D721Med (cell line): Measurements from ENCODE around the gene JPH2.

Source experiments
- DNase-seq: peaks from one replicate; pipeline ENCODE4 v3.0.0; 2011; ENCODE audit warnings: low spot score; ENCODE audit not compliant: insufficient read length
- FAIRE-seq: peaks from 2 replicates; lab custom pipeline; 2011; peaks lifted over from hg19 to GRCh38; lab: Jason Lieb, UNC
- CTCF ChIP-seq: IDR thresholded peaks from 2 replicates; pipeline ENCODE4 v1.5.1; 2012; ENCODE audit warnings: mild to moderate bottlenecking, control low read depth; ENCODE audit not compliant: insufficient read depth; ENCODE audit errors: missing control alignments

Gene JPH2

DNA sequence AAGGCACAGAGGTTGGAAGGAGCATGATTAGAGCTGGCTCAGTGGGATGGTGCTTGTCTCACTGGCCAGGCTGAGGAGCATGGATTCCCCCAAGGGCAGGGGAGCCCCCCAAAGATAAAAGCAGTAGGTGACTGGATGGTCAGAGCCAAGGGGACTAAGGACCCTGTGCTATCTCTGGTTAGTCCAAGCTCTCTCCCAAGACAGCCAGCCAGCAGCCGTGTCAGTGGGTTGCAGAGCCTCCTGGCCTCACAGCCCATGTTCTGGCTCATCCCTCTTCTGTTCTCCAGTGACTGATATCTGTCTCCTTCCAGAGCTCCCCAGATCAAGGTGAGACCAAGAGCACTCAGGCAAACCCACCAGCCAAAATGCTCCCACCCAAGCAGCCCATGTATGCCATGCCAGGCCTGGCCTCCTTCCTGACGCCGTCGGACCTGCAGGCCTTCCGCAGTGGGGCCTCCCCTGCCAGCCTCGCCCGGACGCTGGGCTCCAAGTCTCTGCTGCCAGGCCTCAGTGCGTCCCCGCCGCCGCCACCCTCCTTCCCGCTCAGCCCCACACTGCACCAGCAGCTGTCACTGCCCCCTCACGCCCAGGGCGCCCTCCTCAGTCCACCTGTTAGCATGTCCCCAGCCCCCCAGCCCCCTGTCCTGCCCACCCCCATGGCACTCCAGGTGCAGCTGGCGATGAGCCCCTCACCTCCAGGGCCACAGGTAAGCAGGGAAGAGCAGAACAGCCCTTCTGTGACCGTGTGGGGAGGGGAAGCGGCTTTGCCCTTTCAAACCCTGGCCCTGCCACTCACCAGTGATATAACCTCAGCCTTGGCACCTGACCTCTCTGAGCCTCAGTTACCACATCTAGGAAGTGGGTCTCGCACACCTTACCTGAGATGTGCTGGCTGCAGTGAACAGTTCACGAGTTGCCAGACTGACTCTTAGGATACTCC is 121.3 kb downstream of the JPH2 start:
- no peak for TF ChIP-seq CTCF
- DNase-seq (no peak), FAIRE-seq (no peak)

DNA sequence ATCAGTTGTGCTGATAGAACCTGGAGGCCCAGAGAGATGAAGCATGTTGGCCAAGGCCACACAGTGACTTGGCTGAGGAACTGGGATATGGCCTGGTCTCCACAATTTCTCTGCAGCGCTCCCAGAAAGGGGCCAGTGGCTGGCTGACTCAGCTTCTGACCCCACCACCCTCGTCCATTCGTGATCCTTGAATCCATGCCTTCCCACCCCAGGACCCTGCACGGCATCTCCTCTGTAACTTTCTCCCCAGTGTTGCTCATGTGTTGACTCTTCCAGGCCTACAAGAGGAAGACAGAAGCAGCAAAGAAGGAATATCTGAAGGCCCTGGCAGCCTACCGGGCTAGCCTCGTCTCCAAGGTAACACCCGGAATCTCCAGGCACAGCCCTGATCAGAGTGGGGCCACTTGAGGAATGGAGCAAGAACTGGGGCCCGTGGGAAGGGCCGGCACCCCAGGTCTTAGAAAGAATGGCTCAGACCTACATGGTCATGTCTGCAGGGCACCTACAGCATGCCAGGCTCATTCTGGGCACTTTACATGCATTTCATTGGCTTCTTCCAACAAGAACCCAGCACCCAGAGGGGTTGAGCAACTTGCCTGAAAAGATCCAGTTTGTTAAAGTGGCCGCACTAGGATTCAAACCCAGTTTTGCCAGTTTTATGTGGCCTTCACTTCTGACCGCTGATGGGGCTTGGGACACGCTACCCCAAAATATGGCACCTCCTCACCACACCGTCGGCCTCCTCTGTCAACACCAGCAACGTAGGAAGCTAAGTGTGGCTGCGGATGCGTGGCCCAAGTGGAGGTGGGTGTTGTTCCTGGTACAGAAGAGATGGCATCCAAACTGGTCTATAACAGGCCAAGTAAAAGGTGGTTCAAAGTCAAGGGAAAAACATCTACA is 122.2 kb downstream of the JPH2 start:
- TF ChIP-seq CTCF: no peak
- FAIRE-seq: no peak
- DNase-seq: no peak
